Naive thymus-derived CD4-positive, alpha-beta T cell (primary cell): ENCODE results near the gene OXTR. TPM values are rescaled to one million over a fixed set of nuclear protein-coding genes. Genes with fewer than 3 reads are reported as not detected.

Experiments
- ATAC-seq: fragments of 150-1000 bp; cut with Tn5 transposase; 2 replicates; pipeline ENCODE4 v1.10.0; 2021; ENCODE audit warnings: mild to moderate bottlenecking, moderate library complexity
- CTCF ChIA-PET: fragments of 350-600 bp; sonication (Branson Sonifier 250); formaldehyde crosslinking; loops from one replicate; lab custom pipeline; 2021; ENCODE audit warnings: antibody characterized with exemption; lab: Charles Lee
- POLR2A ChIA-PET: fragments of 350-600 bp; sonication (Branson Sonifier 250); formaldehyde crosslinking; loops from one replicate; lab custom pipeline; 2021; ENCODE audit warnings: antibody characterized with exemption, inconsistent platforms; lab: Charles Lee
- DNase-seq, 9 donors: peaks; one replicate each; pipeline versions ENCODE4 v3.0.0 to v3.0.0-alpha.2; 2020 to 2022; ENCODE audit warnings: mixed read lengths in 1 of 9
- H3K27ac ChIP-seq: one replicate; pipeline ENCODE4 v1.7.0; 2013; ENCODE audit warnings: mild to moderate bottlenecking, low read depth, low read length, moderate library complexity
- H3K27me3 ChIP-seq, 2 donors: one replicate each; pipeline ENCODE4 v1.7.0; 2013; ENCODE audit warnings: low read length in 2 of 2, mild to moderate bottlenecking in 2 of 2, moderate library complexity in 2 of 2; ENCODE audit not compliant: control insufficient read depth in 2 of 2, insufficient read depth in 2 of 2
- H3K36me3 ChIP-seq, 3 experiments: 1 replicate in 2 of 3; 2 replicates in 1 of 3; pipeline ENCODE4 v1.7.0; 2013; ENCODE audit warnings: low read length in 3 of 3, mild to moderate bottlenecking in 3 of 3, moderate library complexity in 1 of 3; ENCODE audit not compliant: insufficient read depth in 3 of 3, control insufficient read depth in 2 of 3
- H3K4me1 ChIP-seq, 2 donors: one replicate each; pipeline ENCODE4 v1.7.0; 2013; ENCODE audit warnings: low read length in 2 of 2, mild to moderate bottlenecking in 2 of 2, moderate library complexity in 1 of 2; ENCODE audit not compliant: control insufficient read depth in 2 of 2, insufficient read depth in 2 of 2
- H3K4me3 ChIP-seq: 2 replicates; pipeline ENCODE4 v1.7.0; 2013; ENCODE audit warnings: mild to moderate bottlenecking, low read length
- H3K9me3 ChIP-seq, 3 experiments: 1 replicate in 2 of 3; 2 replicates in 1 of 3; pipeline ENCODE4 v1.7.0; 2013; ENCODE audit warnings: low read length in 3 of 3; ENCODE audit not compliant: control insufficient read depth in 2 of 3
- H3K27ac Mint-ChIP-seq, 9 donors: one replicate each; pipeline ENCODE4 v1.8.0; 2020 to 2022; ENCODE audit warnings: mixed read lengths in 9 of 9, mild to moderate bottlenecking in 8 of 9, moderate library complexity in 5 of 9, inconsistent platforms in 2 of 9
- H3K27me3 Mint-ChIP-seq, 5 donors: one replicate each; pipeline ENCODE4 v1.8.0; 2021 to 2022; ENCODE audit warnings: mixed read lengths in 5 of 5, mild to moderate bottlenecking in 1 of 5
- H3K36me3 Mint-ChIP-seq, 5 donors: one replicate each; pipeline ENCODE4 v1.8.0; 2020 to 2022; ENCODE audit warnings: mixed read lengths in 5 of 5, mild to moderate bottlenecking in 3 of 5, inconsistent platforms in 1 of 5
- H3K4me1 Mint-ChIP-seq, 7 donors: one replicate each; pipeline ENCODE4 v1.8.0; 2020 to 2022; ENCODE audit warnings: mixed read lengths in 7 of 7, mild to moderate bottlenecking in 3 of 7, inconsistent platforms in 1 of 7
- H3K4me3 Mint-ChIP-seq, 10 donors: one replicate each; pipeline ENCODE4 v1.8.0; 2020 to 2022; ENCODE audit warnings: mild to moderate bottlenecking in 10 of 10, mixed read lengths in 10 of 10, moderate library complexity in 6 of 10, inconsistent platforms in 2 of 10
- H3K9me3 Mint-ChIP-seq, 11 donors: one replicate each; pipeline ENCODE4 v1.8.0; 2020 to 2022; ENCODE audit warnings: mixed read lengths in 11 of 11, mild to moderate bottlenecking in 4 of 11, inconsistent platforms in 1 of 11, moderate library complexity in 1 of 11
- intact Hi-C, 2 donors: fragments of 100-400 bp; cut with micrococcal nuclease; formaldehyde crosslinking; loops; one replicate each; pipeline ENCODE4 v1.15.1; 2023
- polyA plus RNA-seq, 2 donors: library from polyadenylated mRNA; unstranded; fragments of 300-500 nt; fragmentation: Illumina TruSeq; gene quantifications; one replicate each; pipeline ENCODE4 v1.2.3, GENCODE V29; 2021
- total RNA-seq, 6 experiments: library from RNA in 5 of 6; stranded (reverse) in 5 of 6; gene quantifications; 1 replicate in 5 of 6; 2 replicates in 1 of 6; pipeline ENCODE4 v1.2.3 and lab custom pipeline; 2021 to 2026

OXTR gene
- total and polyA plus RNA-seq, 7 experiments from 2014 or later: 0.05 to 1.3 (median 0.22) TPM; not detected in 2

GRCh38 chr3:8757551-8758518 lies 11.6 kb downstream of the OXTR start:
- DNase-seq: no peak
- Histone ChIP-seq H3K27ac (no peak overlapping the region), H3K27me3 (no peaks in the 10 kb centered on the region), H3K4me3 (no peak overlapping the region), H3K36me3 (no peaks in the 10 kb centered on the region), H3K4me1 (no peaks in the 10 kb centered on the region), H3K9me3 (no peaks in the 10 kb centered on the region)
- ATAC-seq: no peak
- ChIA-PET POLR2A (no interaction called here), CTCF (no interaction called here)
- no peaks in the 10 kb centered on the region for H3K4me1 Mint-ChIP-seq
- no peak overlapping the region for H3K27ac Mint-ChIP-seq
- intact Hi-C loops: no loop called here
- peaks cover 0 to 1% (median 0%) of the 10 kb centered on the region in 11 donors for H3K9me3 Mint-ChIP-seq
- no peak overlapping the region for H3K4me3 Mint-ChIP-seq
- H3K36me3 Mint-ChIP-seq: no peaks in the 10 kb centered on the region
- H3K27me3 Mint-ChIP-seq: peaks cover 0 to 7% (median 0%) of the 10 kb centered on the region in 5 donors

GRCh38 chr3:8756671-8757070 lies 12.7 kb downstream of the OXTR start:
- Mint-ChIP-seq H3K4me3 (no peak overlapping the region), H3K4me1 (no peaks in the 10 kb centered on the region), H3K36me3 (no peaks in the 10 kb centered on the region), H3K9me3 (peaks cover 0 to 1% (median 0%) of the 10 kb centered on the region in 11 donors), H3K27ac (no peak overlapping the region), H3K27me3 (peaks cover 0 to 7% (median 0%) of the 10 kb centered on the region in 5 donors)
- Histone ChIP-seq H3K36me3 (no peaks in the 10 kb centered on the region), H3K9me3 (no peaks in the 10 kb centered on the region), H3K4me1 (no peaks in the 10 kb centered on the region), H3K27me3 (no peaks in the 10 kb centered on the region), H3K4me3 (no peak overlapping the region), H3K27ac (no peak overlapping the region)
- ATAC-seq (no peak), DNase-seq (no peak)
- ChIA-PET CTCF (no interaction called here), POLR2A (no interaction called here)
- intact Hi-C loops: no loop called here

- Histone ChIP-seq H3K27ac (no peak overlapping the region), H3K36me3 (no peaks in the 10 kb centered on the region), H3K9me3 (no peaks in the 10 kb centered on the region), H3K4me3 (no peak overlapping the region), H3K4me1 (no peaks in the 10 kb centered on the region), H3K27me3 (no peaks in the 10 kb centered on the region)
- ChIA-PET POLR2A (no interaction called here), CTCF (no interaction called here)
- no peaks in the 10 kb centered on the region for H3K9me3 Mint-ChIP-seq
- H3K4me1 Mint-ChIP-seq: no peaks in the 10 kb centered on the region
- no peaks in the 10 kb centered on the region for H3K36me3 Mint-ChIP-seq
- no peak overlapping the region for H3K4me3 Mint-ChIP-seq
- no peak for DNase-seq
- no peak for ATAC-seq
- intact Hi-C loops: no loop called here
- H3K27me3 Mint-ChIP-seq: peaks cover 0 to 7% (median 0%) of the 10 kb centered on the region in 5 donors
- H3K27ac Mint-ChIP-seq: no peak overlapping the region
These were observed 13.7 kb downstream of the OXTR start for GRCh38 chr3:8755564-8756237.

GRCh38 chr3:8755097-8755496 lies 14.3 kb downstream of the OXTR start:
- Histone ChIP-seq H3K36me3 (no peaks in the 10 kb centered on the region), H3K4me3 (no peak overlapping the region), H3K4me1 (no peaks in the 10 kb centered on the region), H3K27ac (no peak overlapping the region), H3K9me3 (no peaks in the 10 kb centered on the region), H3K27me3 (no peaks in the 10 kb centered on the region)
- intact Hi-C loops: no loop called here
- peaks cover 0 to 7% (median 0%) of the 10 kb centered on the region in 5 donors for H3K27me3 Mint-ChIP-seq
- ATAC-seq (no peak), DNase-seq (no peak)
- H3K4me1 Mint-ChIP-seq: no peaks in the 10 kb centered on the region
- ChIA-PET POLR2A (no interaction called here), CTCF (no interaction called here)
- H3K27ac Mint-ChIP-seq: no peak overlapping the region
- H3K9me3 Mint-ChIP-seq: no peaks in the 10 kb centered on the region
- H3K36me3 Mint-ChIP-seq: no peaks in the 10 kb centered on the region
- H3K4me3 Mint-ChIP-seq: no peak overlapping the region

- CTCF ChIA-PET: no interaction called here
- Mint-ChIP-seq H3K27me3 (peaks cover 0 to 7% (median 0%) of the 10 kb centered on the region in 5 donors), H3K9me3 (no peaks in the 10 kb centered on the region), H3K36me3 (no peaks in the 10 kb centered on the region), H3K4me1 (no peaks in the 10 kb centered on the region), H3K4me3 (no peak overlapping the region), H3K27ac (no peak overlapping the region)
- Histone ChIP-seq H3K4me1 (no peaks in the 10 kb centered on the region), H3K4me3 (no peak overlapping the region), H3K9me3 (no peaks in the 10 kb centered on the region), H3K27me3 (no peaks in the 10 kb centered on the region), H3K36me3 (no peaks in the 10 kb centered on the region), H3K27ac (no peak overlapping the region)
- no peak for ATAC-seq
- no peak for DNase-seq
- intact Hi-C loops: no loop called here
- POLR2A ChIA-PET: no interaction called here
These were observed 16.6 kb downstream of the OXTR start for GRCh38 chr3:8752832-8753231.

GRCh38 chr3:8749316-8749715 lies 20.1 kb downstream of the OXTR start:
- Histone ChIP-seq H3K4me1 (no peaks in the 10 kb centered on the region), H3K9me3 (no peaks in the 10 kb centered on the region), H3K36me3 (no peaks in the 10 kb centered on the region), H3K4me3 (no peak overlapping the region), H3K27me3 (no peaks in the 10 kb centered on the region), H3K27ac (no peak overlapping the region)
- H3K36me3 Mint-ChIP-seq: no peaks in the 10 kb centered on the region
- H3K4me3 Mint-ChIP-seq: no peak overlapping the region
- ATAC-seq (no peak), DNase-seq (no peak)
- ChIA-PET CTCF (no interaction called here), POLR2A (no interaction called here)
- no peaks in the 10 kb centered on the region for H3K9me3 Mint-ChIP-seq
- peaks cover 0 to 3% (median 0%) of the 10 kb centered on the region in 5 donors for H3K27me3 Mint-ChIP-seq
- no peaks in the 10 kb centered on the region for H3K4me1 Mint-ChIP-seq
- no peak overlapping the region for H3K27ac Mint-ChIP-seq
- intact Hi-C loops: no loop called here
